ENCODE data around the gene DCN. TPM values are rescaled to one million over a fixed set of nuclear protein-coding genes. Genes with fewer than 3 reads are reported as not detected.
"Not testable (repeated sequence)": the region's sequence is repeated elsewhere in the genome, so short reads cannot be mapped to it uniquely, and the experiment has no call there.

Gene DCN
- total RNA-seq, 1 experiment from 2014 or later = not detected

DNA sequence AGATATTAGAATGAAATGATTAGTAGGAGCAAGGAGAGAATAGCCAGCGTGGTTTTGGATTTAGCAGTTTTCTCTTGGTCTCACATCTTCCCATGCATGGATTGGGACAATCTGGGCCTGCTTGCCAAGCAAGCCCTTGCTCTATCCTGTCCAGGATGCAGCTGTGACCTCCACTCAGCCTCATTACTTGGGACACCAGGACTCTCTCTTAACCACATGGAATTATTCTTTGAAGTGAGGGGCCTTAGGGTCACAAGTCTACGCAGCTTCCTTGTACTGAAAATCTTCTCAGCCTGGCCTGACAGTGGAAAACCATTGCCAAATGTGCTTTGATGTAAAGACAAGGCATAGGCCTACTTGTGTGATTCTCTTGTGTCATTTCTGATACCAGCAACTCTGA lies 28.0 kb upstream of the DCN start:
- Histone ChIP-seq H3K36me3 (ENCODE audit: low read depth, low read length) (no peaks in the 10 kb centered on the region), H2AFZ (ENCODE audit: low read length) (no peak overlapping the region), H3K9ac (ENCODE audit: low read length) (no peak overlapping the region), H3F3A (ENCODE audit: low read length, unreplicated experiment) (no peaks in the 10 kb centered on the region), H4K20me1 (ENCODE audit: low read length) (no peaks in the 10 kb centered on the region), H3K27ac (ENCODE audit: low read length) (no peak overlapping the region), H3K4me3 (ENCODE audit: low read length) (no peak overlapping the region), H3K4me2 (ENCODE audit: low read length) (no peak overlapping the region), H3K9me3 (ENCODE audit: low read length) (no peaks in the 10 kb centered on the region), H3K4me1 (ENCODE audit: insufficient read depth, low read length) (no peaks in the 10 kb centered on the region), H3K79me2 (ENCODE audit: low read length) (no peaks in the 10 kb centered on the region), H3K27me3 (ENCODE audit: low read length) (no peaks in the 10 kb centered on the region), H3K9me2 (replicated peaks; ENCODE audit: low read length) (no peaks in the 10 kb centered on the region)
- ChIA-PET CTCF (no interaction called here), POLR2A (ENCODE audit: unreplicated experiment) (no interaction called here)
- ATAC-seq (no peak), DNase-seq (no peak)
- intact Hi-C loops (cut with micrococcal nuclease) = no loop called here
- no TSS peak for BruUV-seq (replicated peaks)
- no peak for TF ChIP-seq CTCF (conservative IDR thresholded peaks at IDR 0.05; ENCODE audit: low read depth, low read length)
- no peak for TF ChIP-seq EZH2phosphoT487 (IDR thresholded peaks at IDR 0.05; ENCODE audit: borderline replicate concordance, low read length)
- no peak for TF ChIP-seq EZH2 (IDR thresholded peaks at IDR 0.05; ENCODE audit: low read length, unreplicated experiment)

DNA sequence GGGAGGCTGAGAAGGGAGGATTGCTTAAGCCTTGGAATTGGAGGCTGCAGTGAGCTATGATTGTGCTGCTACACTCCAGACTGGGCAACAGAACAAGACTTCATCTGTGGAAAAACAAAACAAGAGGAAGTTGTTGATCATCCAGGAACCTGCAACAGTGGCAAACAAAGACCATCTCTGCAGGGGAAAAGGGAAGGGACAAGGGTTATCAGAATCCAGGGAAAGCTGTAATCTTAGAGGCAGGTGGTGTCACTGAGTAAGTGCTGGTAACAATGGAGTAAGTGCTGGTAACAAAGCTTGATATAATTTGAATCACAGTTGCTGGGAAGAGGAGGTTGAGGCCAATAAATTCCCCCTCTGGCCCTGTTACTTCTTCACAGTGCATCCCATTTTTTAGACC lies 27.5 kb upstream of the DCN start:
- ATAC-seq (no peak), DNase-seq (no peak)
- intact Hi-C loops (cut with micrococcal nuclease) = no loop called here
- no peak overlapping the region for H2AFZ ChIP-seq (ENCODE audit: low read length)
- H3K27ac ChIP-seq (ENCODE audit: low read length) = no peak overlapping the region
- no peaks in the 10 kb centered on the region for H4K20me1 ChIP-seq (ENCODE audit: low read length)
- H3K4me3 ChIP-seq (ENCODE audit: low read length) = no peak overlapping the region
- no TSS peak for BruUV-seq (replicated peaks)
- H3K36me3 ChIP-seq (ENCODE audit: low read depth, low read length) = no peaks in the 10 kb centered on the region
- no peaks in the 10 kb centered on the region for H3K9me2 ChIP-seq (replicated peaks; ENCODE audit: low read length)
- TF ChIP-seq CTCF (conservative IDR thresholded peaks at IDR 0.05; ENCODE audit: low read depth, low read length) (no peak), EZH2phosphoT487 (IDR thresholded peaks at IDR 0.05; ENCODE audit: borderline replicate concordance, low read length) (no peak), EZH2 (IDR thresholded peaks at IDR 0.05; ENCODE audit: low read length, unreplicated experiment) (no peak)
- POLR2A ChIA-PET (ENCODE audit: unreplicated experiment) = interaction anchor here (0.7 kb wide), 1 partner anchor 12 kb away, joined by 8 read pairs; no protein-coding TSS in a partner anchor
- H3K27me3 ChIP-seq (ENCODE audit: low read length) = no peaks in the 10 kb centered on the region
- H3F3A ChIP-seq (ENCODE audit: low read length, unreplicated experiment) = no peaks in the 10 kb centered on the region
- no peak overlapping the region for H3K9ac ChIP-seq (ENCODE audit: low read length)
- H3K4me2 ChIP-seq (ENCODE audit: low read length) = no peak overlapping the region
- H3K4me1 ChIP-seq (ENCODE audit: insufficient read depth, low read length) = no peaks in the 10 kb centered on the region
- H3K9me3 ChIP-seq (ENCODE audit: low read length) = no peaks in the 10 kb centered on the region
- no peaks in the 10 kb centered on the region for H3K79me2 ChIP-seq (ENCODE audit: low read length)
- CTCF ChIA-PET = no interaction called here

GRCh38 chr12:91207301-91207700 lies 24.7 kb upstream of the DCN start:
- CTCF ChIA-PET; intact Hi-C loops (cut with micrococcal nuclease); POLR2A ChIA-PET (ENCODE audit: unreplicated experiment); BruUV-seq (replicated peaks); H3F3A ChIP-seq (ENCODE audit: low read length, unreplicated experiment); H3K9me2 ChIP-seq (replicated peaks; ENCODE audit: low read length); H3K4me3 ChIP-seq (ENCODE audit: low read length); H3K27me3 ChIP-seq (ENCODE audit: low read length); H3K36me3 ChIP-seq (ENCODE audit: low read depth, low read length); H3K4me1 ChIP-seq (ENCODE audit: insufficient read depth, low read length); DNase-seq; H3K9me3 ChIP-seq (ENCODE audit: low read length); H2AFZ ChIP-seq (ENCODE audit: low read length); ATAC-seq; H3K9ac ChIP-seq (ENCODE audit: low read length); H4K20me1 ChIP-seq (ENCODE audit: low read length); H3K4me2 ChIP-seq (ENCODE audit: low read length); H3K27ac ChIP-seq (ENCODE audit: low read length); H3K79me2 ChIP-seq (ENCODE audit: low read length): not testable (repeated sequence)

Data from PC-3 (cell line).